Keratinocyte (primary cell): ENCODE results near the gene AKR1C1.
"Not testable (repeated sequence)": the region's sequence is repeated elsewhere in the genome, so short reads cannot be mapped to it uniquely, and the experiment has no call there.

Experiments used
- EZH2 ChIP-seq: IDR thresholded peaks from one replicate; pipeline ENCODE4 v1.6.1; 2012; ENCODE audit warnings: inconsistent platforms, mild to moderate bottlenecking, low read length, moderate library complexity
- TF ChIP-seq, protein P1 (sequence below), 3 experiments: IDR thresholded peaks in 1 of 3; conservative IDR thresholded peaks in 1 of 3; optimal IDR thresholded peaks in 1 of 3; 2 replicates in 2 of 3; 3 replicates in 1 of 3; pipeline versions ENCODE3 to v1.5.1; 2011; ENCODE audit warnings: low read length in 3 of 3, mild to moderate bottlenecking in 3 of 3, moderate library complexity in 2 of 3, control low read depth in 1 of 3, inconsistent platforms in 1 of 3; ENCODE audit not compliant: insufficient read depth in 2 of 3; ENCODE audit errors: extremely low read depth in 1 of 3

DNA sequence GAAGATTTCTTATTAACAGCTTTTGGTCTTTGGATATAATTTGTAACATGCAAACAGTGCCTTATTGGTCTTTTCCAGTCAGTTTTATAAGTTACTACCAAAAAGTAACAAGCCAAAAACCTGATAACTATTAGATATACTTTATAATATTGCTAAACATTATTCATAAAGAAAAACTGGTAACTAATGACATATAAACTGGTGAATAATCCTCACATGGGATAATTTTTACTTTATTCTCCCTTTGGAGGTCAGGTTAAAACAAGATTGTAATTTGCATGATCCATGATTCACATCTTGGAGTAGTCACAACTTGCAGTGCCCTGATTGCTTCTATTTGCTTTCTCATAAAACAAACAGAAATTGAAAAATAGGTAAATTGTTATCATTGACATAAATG, 41.3 kb downstream of the AKR1C1 start:
- TF ChIP-seq, protein P1, sequence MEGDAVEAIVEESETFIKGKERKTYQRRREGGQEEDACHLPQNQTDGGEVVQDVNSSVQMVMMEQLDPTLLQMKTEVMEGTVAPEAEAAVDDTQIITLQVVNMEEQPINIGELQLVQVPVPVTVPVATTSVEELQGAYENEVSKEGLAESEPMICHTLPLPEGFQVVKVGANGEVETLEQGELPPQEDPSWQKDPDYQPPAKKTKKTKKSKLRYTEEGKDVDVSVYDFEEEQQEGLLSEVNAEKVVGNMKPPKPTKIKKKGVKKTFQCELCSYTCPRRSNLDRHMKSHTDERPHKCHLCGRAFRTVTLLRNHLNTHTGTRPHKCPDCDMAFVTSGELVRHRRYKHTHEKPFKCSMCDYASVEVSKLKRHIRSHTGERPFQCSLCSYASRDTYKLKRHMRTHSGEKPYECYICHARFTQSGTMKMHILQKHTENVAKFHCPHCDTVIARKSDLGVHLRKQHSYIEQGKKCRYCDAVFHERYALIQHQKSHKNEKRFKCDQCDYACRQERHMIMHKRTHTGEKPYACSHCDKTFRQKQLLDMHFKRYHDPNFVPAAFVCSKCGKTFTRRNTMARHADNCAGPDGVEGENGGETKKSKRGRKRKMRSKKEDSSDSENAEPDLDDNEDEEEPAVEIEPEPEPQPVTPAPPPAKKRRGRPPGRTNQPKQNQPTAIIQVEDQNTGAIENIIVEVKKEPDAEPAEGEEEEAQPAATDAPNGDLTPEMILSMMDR (optimal IDR thresholded peaks at IDR 0.05 in 1 of 3, IDR thresholded peaks at IDR 0.05 in 1 of 3, conservative IDR thresholded peaks at IDR 0.05 in 1 of 3; ENCODE audit: extremely low read depth in 1 of 3, insufficient read depth in 2 of 3, low read length in 3 of 3), result not testable (repeated sequence)
- not testable (repeated sequence) for TF ChIP-seq EZH2
